GM18951 (cell line): ENCODE data around the gene C1orf105.

ENCODE experiments used
- POLR2A ChIP-seq: IDR thresholded peaks from 4 replicates; pipeline ENCODE4 v1.6.1; 2011; ENCODE audit warnings: mild to moderate bottlenecking; ENCODE audit not compliant: insufficient read length, insufficient read depth; ENCODE audit errors: extremely low read depth
- in situ Hi-C: fragments of 300-500 bp; cut with MboI; formaldehyde crosslinking; loops from one replicate; pipeline ENCODE4 v1.12.0; 2022; ENCODE audit warnings: low sequenced_read_pairs, mixed read lengths, inconsistent platforms; ENCODE audit not compliant: unreplicated experiment

The C1orf105 gene

DNA sequence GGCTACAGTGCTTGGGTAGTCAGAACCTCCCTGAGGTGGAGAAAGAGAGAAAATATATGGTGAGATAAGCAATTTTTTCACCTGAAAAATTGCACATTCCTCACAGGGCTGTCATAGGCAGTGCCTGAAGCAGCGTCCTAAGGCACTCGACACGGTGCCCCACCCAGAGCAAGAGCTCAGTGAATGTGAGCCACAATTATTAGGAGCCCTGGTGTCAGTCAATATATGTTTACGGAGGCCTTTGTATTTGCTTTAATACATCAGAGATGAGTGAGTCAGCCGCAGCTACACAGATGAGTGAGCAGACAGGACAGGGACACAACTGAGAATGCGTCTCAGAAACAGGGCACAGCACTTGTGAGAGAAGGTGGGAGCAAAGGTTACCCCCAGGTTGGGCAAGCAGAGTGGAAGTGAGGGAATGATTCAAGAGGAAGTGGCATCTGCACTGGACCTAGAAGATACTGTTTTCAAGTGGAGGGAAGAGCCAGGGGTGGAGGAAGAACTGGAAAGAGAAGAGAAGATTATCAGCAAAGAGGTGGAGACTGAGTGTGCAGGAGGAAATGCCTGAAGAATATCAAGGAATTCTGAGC lies 28.6 kb downstream of the C1orf105 start:
- no peak for TF ChIP-seq POLR2A
- in situ Hi-C loops: no loop called here

DNA sequence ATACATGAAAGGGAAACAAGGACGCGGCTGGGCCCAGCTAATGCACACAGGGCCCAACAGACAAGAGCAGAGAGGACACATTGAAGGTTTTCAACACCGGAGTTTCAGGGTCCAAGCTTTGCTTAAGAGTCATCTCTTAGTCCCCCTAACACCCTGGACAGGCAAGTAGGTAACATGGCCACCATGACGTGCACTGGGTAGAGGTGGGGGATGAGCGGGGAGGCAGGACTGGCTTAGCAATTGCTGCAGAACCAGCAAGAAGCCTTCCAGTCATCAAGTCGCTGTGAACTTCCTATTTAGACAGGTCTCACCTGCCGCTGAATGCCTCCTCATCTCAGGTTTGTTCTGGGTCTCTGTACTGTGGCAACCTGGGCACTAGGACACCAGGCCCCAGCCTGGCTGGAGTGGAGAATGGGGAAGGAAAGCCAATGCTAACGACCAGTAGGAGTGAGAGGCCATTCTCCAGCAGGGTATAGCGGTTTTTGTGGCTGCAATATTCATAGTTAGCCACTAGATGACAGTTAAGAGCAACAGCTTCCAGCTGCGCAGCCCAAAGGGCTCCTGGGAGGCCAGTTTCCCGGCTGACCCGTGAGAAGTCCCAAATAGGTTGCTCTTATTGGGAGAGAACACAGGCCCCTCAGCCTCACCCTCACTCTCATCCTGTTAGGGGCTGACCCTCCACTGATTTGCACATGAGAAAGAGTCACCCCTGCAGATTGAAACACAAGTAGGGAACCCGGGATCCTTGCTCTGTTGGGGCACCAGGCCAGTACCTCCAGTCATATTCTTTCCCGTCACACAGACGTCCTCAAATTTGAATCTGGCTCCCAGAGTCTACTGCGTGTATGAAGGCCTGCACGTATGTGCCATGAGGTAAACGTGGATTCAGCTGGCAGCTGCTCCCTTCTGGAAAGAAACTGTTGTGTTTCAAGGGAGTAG lies 29.4 kb downstream of the C1orf105 start:
- in situ Hi-C loops: no loop called here
- TF ChIP-seq POLR2A: no peak

DNA sequence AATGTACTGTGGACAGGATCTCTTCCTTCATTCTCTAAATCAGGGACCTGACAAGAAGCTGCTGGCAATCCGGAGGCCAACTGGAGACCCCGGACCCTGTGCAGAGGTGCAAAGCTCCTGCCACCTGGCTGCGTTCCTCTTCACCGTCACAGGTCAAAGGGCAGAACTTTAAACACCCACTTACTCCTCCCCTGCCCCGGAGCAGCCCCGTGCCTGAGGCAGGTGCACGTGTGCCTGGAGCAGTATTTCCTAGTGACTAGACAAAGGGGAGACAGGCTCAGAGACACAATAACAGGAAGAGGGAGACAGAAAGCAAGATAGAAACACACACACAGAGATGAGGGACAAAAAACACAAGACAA lies 30.0 kb downstream of the C1orf105 start:
- no peak for TF ChIP-seq POLR2A
- in situ Hi-C loops: no loop called here

DNA sequence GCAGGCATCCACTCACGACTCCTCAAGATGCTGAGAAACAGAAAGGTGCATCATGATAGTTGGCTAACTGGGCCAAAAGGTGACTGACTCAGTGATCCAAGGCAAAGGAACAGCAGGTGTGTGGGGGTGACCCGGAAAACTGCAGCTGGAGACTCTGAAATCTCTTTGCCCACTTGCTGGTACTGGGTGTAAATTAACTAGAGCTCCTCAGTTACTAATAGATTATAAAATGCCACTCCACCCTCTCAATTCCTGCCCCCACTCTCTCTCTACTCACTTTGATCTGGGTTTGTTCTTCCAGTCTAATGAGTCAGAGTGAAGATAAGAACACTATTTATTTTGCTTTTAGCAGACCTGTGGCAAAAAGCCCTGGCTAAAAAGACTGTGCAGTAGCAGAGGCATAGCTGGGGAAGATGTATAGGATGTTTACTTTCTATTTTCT lies 30.5 kb downstream of the C1orf105 start:
- in situ Hi-C loops: no loop called here

DNA sequence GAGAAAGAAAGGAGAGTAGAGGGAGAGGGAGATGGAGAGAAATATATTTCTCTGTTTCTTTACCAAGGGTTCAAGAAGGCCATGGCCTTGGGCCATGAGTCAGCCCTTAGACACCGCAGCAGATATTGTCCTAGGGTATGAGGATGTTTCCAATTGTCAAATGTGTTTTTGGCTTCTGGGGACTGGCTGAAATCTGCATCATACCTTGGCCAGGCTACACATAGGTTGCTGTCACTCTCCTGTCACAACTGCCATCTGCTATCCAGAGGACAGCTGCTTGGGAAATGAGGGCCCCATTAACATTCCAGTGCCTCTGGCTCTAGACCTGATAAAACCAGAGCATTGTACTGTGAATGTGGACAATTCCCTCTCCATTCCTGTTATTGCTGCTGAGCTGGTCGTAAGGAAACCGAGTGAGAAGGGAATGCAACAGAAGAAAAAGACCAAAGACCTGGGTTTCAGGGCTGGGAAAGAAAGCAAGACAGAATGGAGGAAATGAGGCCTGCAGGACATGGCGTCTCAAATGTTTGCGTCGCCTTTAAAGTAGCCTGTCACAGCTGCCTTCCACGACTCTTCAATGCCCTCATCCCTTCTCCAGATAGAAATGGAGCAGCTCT lies 32.2 kb downstream of the C1orf105 start:
- in situ Hi-C loops: no loop called here
- TF ChIP-seq POLR2A: no peak

More for the DNA sequence above, 30.5 kb downstream of the C1orf105 start:
- no peak for TF ChIP-seq POLR2A

DNA sequence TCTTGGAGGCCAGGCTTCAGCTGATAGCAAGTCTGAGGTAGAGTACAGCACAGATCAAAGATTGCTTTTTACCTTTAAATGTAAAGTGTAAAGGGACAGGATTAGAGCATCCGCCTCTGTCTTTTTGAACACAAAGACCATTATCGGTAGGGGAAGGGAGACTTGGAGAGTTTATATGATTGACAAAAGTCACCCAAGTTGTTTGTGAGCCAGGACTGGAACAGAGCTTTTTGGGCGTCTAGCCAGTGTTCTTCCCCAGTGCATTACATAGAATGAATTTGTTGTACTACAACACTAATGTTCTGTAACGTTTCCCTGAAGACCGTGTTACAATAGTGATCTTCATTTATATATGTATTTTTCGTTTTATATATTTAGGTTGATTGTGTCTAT lies 32.7 kb downstream of the C1orf105 start:
- no peak for TF ChIP-seq POLR2A
- in situ Hi-C loops: no loop called here

DNA sequence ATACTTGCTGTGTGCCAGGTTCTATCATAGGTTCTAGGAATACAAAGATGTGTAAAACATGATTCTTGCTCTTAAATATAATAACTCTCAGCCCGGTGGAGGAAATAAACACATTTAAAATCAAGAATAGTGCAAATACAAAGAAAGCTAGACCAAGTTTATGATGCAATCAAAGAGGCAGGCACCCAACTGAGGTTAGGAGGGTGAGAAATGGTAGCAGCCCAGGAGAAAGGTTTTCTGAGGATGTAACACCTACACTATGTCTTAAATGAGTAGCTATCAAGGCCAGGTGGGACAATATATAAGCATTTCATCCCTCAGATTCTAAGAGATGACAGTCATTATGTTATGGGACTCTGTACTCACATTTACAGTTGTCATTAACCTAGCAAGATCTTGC lies 33.1 kb downstream of the C1orf105 start:
- no peak for TF ChIP-seq POLR2A
- in situ Hi-C loops: no loop called here

DNA sequence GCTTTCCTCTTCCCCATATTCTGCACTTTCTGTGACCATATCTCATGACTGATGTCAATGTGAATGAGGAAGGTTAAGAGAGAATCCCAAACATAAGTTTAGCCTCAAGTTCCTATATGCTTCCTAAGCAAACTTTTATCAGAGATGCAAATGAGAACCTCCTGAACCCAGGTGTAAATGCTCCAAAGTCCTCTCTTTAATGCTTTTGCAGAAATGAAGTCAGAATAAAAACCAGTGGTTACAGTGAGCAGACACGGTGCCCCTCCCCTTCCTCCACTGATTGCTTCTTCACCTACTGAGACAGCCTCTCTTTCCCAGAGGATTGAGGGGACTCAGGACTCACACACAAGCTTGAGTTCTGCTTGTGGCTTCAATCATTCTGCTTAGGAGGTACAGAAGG lies 35.0 kb downstream of the C1orf105 start:
- in situ Hi-C loops: no loop called here
- no peak for TF ChIP-seq POLR2A

DNA sequence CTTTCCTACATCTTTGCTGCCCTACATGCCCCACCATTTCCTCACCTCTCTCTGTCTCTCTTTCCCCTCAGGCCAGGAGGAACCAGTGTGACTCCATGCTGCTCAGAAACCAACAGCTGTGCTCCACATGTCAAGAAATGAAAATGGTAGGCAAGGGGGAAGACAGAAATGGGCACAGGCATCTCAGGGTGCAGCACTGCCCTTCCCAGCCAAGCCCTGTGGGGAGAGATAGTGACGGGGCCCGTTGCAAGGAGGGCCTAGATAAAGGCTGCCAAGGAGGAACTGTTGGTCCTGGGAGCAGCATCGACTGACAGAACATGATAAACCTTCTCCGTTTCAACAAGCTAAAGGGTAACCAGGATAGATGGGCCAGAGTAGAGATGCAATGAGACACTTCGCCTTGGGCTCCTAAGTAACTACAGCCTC lies 35.9 kb downstream of the C1orf105 start:
- in situ Hi-C loops: no loop called here
- no peak for TF ChIP-seq POLR2A

DNA sequence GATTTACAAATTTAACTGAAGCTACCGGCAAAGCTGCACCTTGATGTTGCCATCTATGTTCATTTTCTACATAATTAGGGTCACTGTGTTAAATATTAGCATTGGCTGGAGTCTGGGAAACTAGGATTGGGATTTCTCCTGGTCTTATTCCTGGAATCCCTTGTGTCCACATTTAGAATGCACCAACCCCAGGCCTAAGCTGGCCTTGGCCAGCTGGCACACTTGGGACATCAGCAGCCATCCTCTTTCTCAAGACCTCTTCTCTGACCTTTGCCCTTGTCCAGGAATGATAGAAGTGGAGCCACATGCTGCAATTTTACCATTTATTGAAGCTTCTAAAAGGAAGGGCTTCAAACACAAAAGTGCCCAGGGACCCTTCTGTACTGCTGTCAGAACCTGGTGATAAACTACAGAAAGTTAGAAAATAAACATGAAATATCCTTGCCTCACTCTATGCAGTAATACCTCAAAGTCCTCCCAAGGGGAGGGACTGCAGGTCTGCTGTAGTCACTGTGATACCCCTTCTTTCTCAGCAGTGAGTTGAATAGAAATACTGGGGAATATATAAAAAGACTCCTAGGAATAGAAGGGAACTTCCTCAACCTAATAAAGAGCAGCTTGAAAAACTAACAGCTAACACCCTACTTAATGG lies 37.1 kb downstream of the C1orf105 start:
- no peak for TF ChIP-seq POLR2A
- in situ Hi-C loops: no loop called here

DNA sequence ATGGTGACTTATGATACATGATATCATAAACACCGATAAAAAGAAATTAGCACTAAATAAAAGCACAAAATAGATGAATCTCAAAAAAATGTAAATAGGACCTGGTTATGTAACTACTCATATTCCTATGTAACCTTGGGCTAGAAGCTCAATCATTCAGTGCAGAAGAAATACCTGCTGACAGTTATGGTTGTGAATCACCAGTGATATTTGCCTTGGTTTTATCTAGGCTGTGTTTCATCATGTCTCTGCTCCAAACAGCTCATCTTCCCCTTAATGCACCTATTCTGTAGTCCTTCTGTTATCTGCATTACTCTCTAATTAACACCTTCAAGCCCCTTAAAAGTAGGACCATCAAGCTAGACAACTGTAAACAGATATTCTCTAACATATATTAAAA lies 39.7 kb downstream of the C1orf105 start:
- no peak for TF ChIP-seq POLR2A
- in situ Hi-C loops: loop anchor here (10.0 kb wide), 1 partner anchor 255 kb away; no protein-coding TSS in a partner anchor

DNA sequence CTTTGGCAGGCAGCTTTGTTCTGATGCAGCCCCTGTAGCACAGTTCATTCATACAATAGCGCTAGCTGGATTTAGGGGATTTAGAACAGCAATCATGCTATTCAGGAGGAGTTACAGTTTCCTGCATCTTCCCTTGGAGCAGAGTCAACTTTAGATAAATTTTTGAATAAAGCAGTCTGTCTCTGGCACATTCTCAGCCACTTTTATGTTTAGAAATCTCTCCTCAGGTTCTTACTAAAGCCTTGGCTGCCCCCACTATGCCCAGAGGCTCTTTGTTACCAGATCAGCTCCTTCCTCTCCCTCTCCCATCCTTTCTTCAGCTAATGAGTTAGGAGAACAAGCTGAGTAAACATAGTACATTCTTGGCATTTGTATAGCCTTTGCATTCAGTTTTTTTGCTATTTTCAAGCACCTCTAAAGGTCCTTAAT lies 40.4 kb downstream of the C1orf105 start:
- no peak for TF ChIP-seq POLR2A
- in situ Hi-C loops: loop anchor here (10.0 kb wide), 1 partner anchor 254 kb away; no protein-coding TSS in a partner anchor

DNA sequence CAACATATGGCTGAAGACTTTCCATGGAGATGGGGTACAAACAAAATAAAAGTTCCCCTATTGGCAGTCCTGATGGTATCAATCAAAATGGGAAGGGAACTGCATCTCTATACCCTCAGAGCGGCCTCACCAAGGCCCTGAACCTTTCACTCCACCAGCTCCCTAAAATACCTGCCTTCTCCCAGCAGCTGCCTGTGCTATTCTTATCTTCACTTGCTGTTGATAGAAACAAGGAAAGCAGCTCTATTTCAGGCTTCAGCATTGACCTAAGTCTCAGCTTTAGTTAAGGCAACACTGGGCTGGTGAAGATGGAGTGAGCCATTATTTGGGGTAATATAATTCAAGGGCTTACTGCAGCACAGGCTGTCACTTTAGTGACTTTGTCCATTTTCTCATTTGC lies 45.1 kb downstream of the C1orf105 start:
- in situ Hi-C loops: loop anchor here (10.0 kb wide), 1 partner anchor 249 kb away; no protein-coding TSS in a partner anchor
- TF ChIP-seq POLR2A: no peak
